K562 (cell line): Measurements from ENCODE around the gene RNF20. TPM values are rescaled to one million over a fixed set of nuclear protein-coding genes. Genes with fewer than 3 reads are reported as not detected.

Experiments
- GATAD2B ChIP-seq: fragments of 450-650 bp; IDR thresholded peaks from 2 replicates; pipeline ENCODE4 v1.6.1; 2017; ENCODE audit warnings: mild to moderate bottlenecking, borderline replicate concordance
- GTF2F1 ChIP-seq: IDR thresholded peaks from 2 replicates; pipeline ENCODE4 v1.6.1; 2011; ENCODE audit warnings: low read depth, low read length, improper control_type of control experiment
- MYNN ChIP-seq, 2 experiments: sonication (generic); formaldehyde crosslinking in 1 of 2; IDR thresholded peaks; 2 replicates each; pipeline versions ENCODE4 v1.5.0 to v1.6.1; 2016 to 2020; ENCODE audit warnings: antibody characterized with exemption in 1 of 2, missing genetic modification reagents in 1 of 2
- SREBF1 ChIP-seq: fragments of 150-350 bp; IDR thresholded peaks from 2 replicates; pipeline ENCODE4 v1.6.1; 2014; ENCODE audit warnings: antibody characterized with exemption, low read depth, low read length, borderline replicate concordance
- SUPT5H ChIP-seq: fragments of 450-650 bp; IDR thresholded peaks from 2 replicates; pipeline ENCODE4 v1.6.1; 2016
- TARDBP ChIP-seq: fragments of 450-650 bp; IDR thresholded peaks from 2 replicates; pipeline ENCODE4 v1.6.1; 2016
- TEAD4 ChIP-seq, 2 experiments: sonication (generic) in 1 of 2; formaldehyde crosslinking in 1 of 2; IDR thresholded peaks; 2 replicates each; pipeline versions ENCODE4 v1.6.1 to v1.8.0; 2012 to 2022; ENCODE audit warnings: borderline replicate concordance in 1 of 2, inconsistent platforms in 1 of 2, low read length in 1 of 2, mild to moderate bottlenecking in 1 of 2, missing genetic modification reagents in 1 of 2
- polyA plus RNA-seq, 8 experiments: library from polyadenylated mRNA; depleted of rRNA in 4 of 8; stranded (reverse) in 5 of 8; unstranded in 3 of 8; fragments of >200 nt; fragmentation: Nextera tagmentation in 2 of 8; fragmentation: Illumina TruSeq in 1 of 8; extraction: Ambion mirVana in 2 of 8; extraction: Trizol in 1 of 8; gene quantifications; 2 replicates each; pipeline versions ENCODE4 v1.2.1 to v1.2.3, GENCODE V29; 2011 to 2014; ENCODE audit warnings: inconsistent platforms in 1 of 8, missing spikeins in 1 of 8
- total RNA-seq, 7 experiments: library from RNA; depleted of rRNA in 6 of 7; stranded (reverse); fragments of >200 nt in 6 of 7; fragmentation: Illumina TruSeq in 2 of 7; extraction: Trizol in 2 of 7; gene quantifications; 2 replicates each; pipeline versions ENCODE4 v1.2.1 to v1.2.3, GENCODE V29; 2011 to 2021; ENCODE audit warnings: low replicate concordance in 1 of 7
- TF ChIP-seq, protein P1 (sequence below): sonication (generic); formaldehyde crosslinking; IDR thresholded peaks from 2 replicates; pipeline ENCODE4 v1.9.0; 2022; ENCODE audit warnings: mild to moderate bottlenecking, missing genetic modification reagents
- TF ChIP-seq, protein P2 (sequence below): sonication (generic); formaldehyde crosslinking; IDR thresholded peaks from 2 replicates; pipeline ENCODE4 v1.8.1; 2023; ENCODE audit warnings: mild to moderate bottlenecking, missing genetic modification reagents, moderate library complexity
- TF ChIP-seq, protein P3 (sequence below): fragments of 450-650 bp; formaldehyde crosslinking; IDR thresholded peaks from 2 replicates; pipeline ENCODE4 v1.4.0; 2020; ENCODE audit warnings: mild to moderate bottlenecking, moderate library complexity

Gene RNF20
- total and polyA plus RNA-seq, 9 of the 15 experiments (the other 6 are each of a cell fraction or from before 2014, with no cell fraction given), result 5.5 to 25.0 (median 22.1) TPM

DNA sequence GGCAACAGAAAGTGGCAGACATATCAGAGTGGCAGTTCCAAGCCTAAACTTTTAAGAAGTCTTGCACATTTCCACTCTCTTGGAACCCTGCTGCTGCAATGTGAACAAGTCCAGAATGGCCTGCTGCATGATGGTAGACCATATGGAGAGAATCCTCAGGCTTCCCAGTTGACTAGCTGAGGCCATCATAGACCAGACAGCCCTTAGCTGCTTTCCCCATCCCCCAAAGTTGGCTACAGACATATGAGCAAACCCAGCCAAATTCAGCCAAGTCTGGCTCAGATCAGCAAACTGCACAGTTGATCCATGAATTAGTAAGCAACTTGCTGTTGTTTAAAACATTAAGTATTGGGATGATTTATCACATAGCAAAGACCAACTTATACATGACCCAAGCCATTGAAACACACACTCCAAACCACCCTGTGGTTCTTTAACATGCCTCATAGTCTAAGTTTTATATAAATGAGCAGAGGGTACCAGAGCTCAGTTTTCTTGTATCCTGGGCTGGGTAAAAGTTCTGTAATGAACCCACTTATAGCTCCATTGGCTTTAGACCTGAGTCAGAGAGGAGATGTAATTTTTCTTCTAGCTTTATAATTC lies 41.2 kb downstream of the RNF20 start (continued):
- TF ChIP-seq GATAD2B, result no peak
- no peak for TF ChIP-seq TEAD4 (IDR thresholded peaks at IDR 0.05; ENCODE audit: low read length)
- TF ChIP-seq TEAD4 (CRISPR knock-in tag; IDR thresholded peaks at IDR 0.05; ENCODE audit: borderline replicate concordance), result no peak
- TF ChIP-seq, protein P1, sequence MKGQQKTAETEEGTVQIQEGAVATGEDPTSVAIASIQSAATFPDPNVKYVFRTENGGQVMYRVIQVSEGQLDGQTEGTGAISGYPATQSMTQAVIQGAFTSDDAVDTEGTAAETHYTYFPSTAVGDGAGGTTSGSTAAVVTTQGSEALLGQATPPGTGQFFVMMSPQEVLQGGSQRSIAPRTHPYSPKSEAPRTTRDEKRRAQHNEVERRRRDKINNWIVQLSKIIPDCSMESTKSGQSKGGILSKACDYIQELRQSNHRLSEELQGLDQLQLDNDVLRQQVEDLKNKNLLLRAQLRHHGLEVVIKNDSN (CRISPR knock-in tag), result no peak
- TF ChIP-seq MYNN (IDR thresholded peaks at IDR 0.05), result no peak
- TF ChIP-seq MYNN (CRISPR knock-in tag; IDR thresholded peaks at IDR 0.05), result no peak
- TF ChIP-seq SUPT5H, result no peak
- TF ChIP-seq, protein P2, sequence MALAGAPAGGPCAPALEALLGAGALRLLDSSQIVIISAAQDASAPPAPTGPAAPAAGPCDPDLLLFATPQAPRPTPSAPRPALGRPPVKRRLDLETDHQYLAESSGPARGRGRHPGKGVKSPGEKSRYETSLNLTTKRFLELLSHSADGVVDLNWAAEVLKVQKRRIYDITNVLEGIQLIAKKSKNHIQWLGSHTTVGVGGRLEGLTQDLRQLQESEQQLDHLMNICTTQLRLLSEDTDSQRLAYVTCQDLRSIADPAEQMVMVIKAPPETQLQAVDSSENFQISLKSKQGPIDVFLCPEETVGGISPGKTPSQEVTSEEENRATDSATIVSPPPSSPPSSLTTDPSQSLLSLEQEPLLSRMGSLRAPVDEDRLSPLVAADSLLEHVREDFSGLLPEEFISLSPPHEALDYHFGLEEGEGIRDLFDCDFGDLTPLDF (CRISPR knock-in tag), result no peak
- TF ChIP-seq GTF2F1, result no peak
- TF ChIP-seq, protein P3, sequence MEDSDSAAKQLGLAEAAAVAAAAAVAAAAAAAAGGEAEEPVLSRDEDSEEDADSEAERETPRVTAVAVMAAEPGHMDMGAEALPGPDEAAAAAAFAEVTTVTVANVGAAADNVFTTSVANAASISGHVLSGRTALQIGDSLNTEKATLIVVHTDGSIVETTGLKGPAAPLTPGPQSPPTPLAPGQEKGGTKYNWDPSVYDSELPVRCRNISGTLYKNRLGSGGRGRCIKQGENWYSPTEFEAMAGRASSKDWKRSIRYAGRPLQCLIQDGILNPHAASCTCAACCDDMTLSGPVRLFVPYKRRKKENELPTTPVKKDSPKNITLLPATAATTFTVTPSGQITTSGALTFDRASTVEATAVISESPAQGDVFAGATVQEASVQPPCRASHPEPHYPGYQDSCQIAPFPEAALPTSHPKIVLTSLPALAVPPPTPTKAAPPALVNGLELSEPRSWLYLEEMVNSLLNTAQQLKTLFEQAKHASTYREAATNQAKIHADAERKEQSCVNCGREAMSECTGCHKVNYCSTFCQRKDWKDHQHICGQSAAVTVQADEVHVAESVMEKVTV (CRISPR knock-in tag), result no peak
- TF ChIP-seq SREBF1, result no peak
- TF ChIP-seq TARDBP, result no peak
- TF ChIP-seq, all 486 proteins: peak for 0
